GM23338 (cell line): ENCODE measurements around the gene SCO2. TPM values are rescaled to one million over a fixed set of nuclear protein-coding genes. Genes with fewer than 3 reads are reported as not detected.

ENCODE experiments used
- ATAC-seq: fragments of 200-7000 bp; cut with Tn5 transposase; 3 replicates; pipeline ENCODE4 v1.9.1; 2020
- DNase-seq: peaks from one replicate; pipeline ENCODE4 v3.0.0-alpha.2; 2015; ENCODE audit warnings: low spot score
- H2AFZ ChIP-seq: fragments of 200-600 bp; sonication (generic); 2 replicates; pipeline ENCODE4 v1.8.0; 2016; ENCODE audit warnings: antibody characterized with exemption, mild to moderate bottlenecking, moderate library complexity
- H3F3A ChIP-seq: fragments of 200-600 bp; sonication (generic); replicated peaks from 2 replicates; pipeline ENCODE4 v1.8.0; 2017; ENCODE audit warnings: antibody characterized with exemption, mixed run types, low read depth
- H3K27ac ChIP-seq: fragments of 200-600 bp; sonication (generic); 2 replicates; pipeline ENCODE4 v1.6.1; 2016; ENCODE audit warnings: low read depth
- H3K27me3 ChIP-seq: fragments of 200-600 bp; sonication (generic); 2 replicates; pipeline ENCODE4 v1.8.0; 2016; ENCODE audit warnings: mild to moderate bottlenecking, mixed run types, moderate library complexity; ENCODE audit not compliant: insufficient read depth
- H3K36me3 ChIP-seq: fragments of 200-600 bp; sonication (generic); 2 replicates; pipeline ENCODE4 v1.8.0; 2016; ENCODE audit warnings: mild to moderate bottlenecking; ENCODE audit not compliant: insufficient read depth
- H3K4me1 ChIP-seq: fragments of 200-600 bp; sonication (generic); 2 replicates; pipeline ENCODE4 v1.8.0; 2016; ENCODE audit warnings: mild to moderate bottlenecking, moderate library complexity; ENCODE audit not compliant: insufficient read depth
- H3K4me2 ChIP-seq: fragments of 200-600 bp; sonication (generic); 2 replicates; pipeline ENCODE4 v1.7.1; 2017; ENCODE audit warnings: mixed run types
- H3K4me3 ChIP-seq: fragments of 200-600 bp; sonication (generic); 2 replicates; pipeline ENCODE4 v1.6.1; 2016; ENCODE audit warnings: mixed run types
- H3K79me2 ChIP-seq: fragments of 200-600 bp; sonication (generic); replicated peaks from 2 replicates; pipeline ENCODE4 v1.8.0; 2017; ENCODE audit warnings: mild to moderate bottlenecking; ENCODE audit not compliant: insufficient read depth
- H3K9me2 ChIP-seq: fragments of 200-600 bp; sonication (generic); 2 replicates; pipeline ENCODE4 v1.8.0; 2017; ENCODE audit not compliant: insufficient read depth
- H4K20me1 ChIP-seq: fragments of 200-600 bp; sonication (generic); replicated peaks from 2 replicates; pipeline ENCODE4 v1.8.0; 2017; ENCODE audit warnings: mild to moderate bottlenecking; ENCODE audit not compliant: insufficient read depth
- H3K27ac Mint-ChIP-seq: 2 replicates; pipeline ENCODE4 v1.8.0; 2020; ENCODE audit warnings: inconsistent platforms, mild to moderate bottlenecking, moderate library complexity, mixed read lengths
- H3K27me3 Mint-ChIP-seq: 3 replicates; pipeline ENCODE4 v1.8.0; 2022; ENCODE audit warnings: low read depth, mild to moderate bottlenecking, moderate library complexity, mixed read lengths, inconsistent platforms; ENCODE audit not compliant: insufficient read depth, poor library complexity
- H3K36me3 Mint-ChIP-seq: 3 replicates; pipeline ENCODE4 v1.8.0; 2021; ENCODE audit warnings: low read depth, mild to moderate bottlenecking, inconsistent platforms, moderate library complexity, mixed read lengths
- H3K4me1 Mint-ChIP-seq: 3 replicates; pipeline ENCODE4 v1.8.0; 2020; ENCODE audit warnings: mild to moderate bottlenecking, inconsistent platforms, mixed read lengths
- H3K4me3 Mint-ChIP-seq: 3 replicates; pipeline ENCODE4 v1.8.0; 2021; ENCODE audit warnings: moderate library complexity, mild to moderate bottlenecking, inconsistent platforms, mixed read lengths
- H3K9me3 Mint-ChIP-seq: 3 replicates; pipeline ENCODE4 v1.8.0; 2020; ENCODE audit warnings: moderate library complexity, mild to moderate bottlenecking, inconsistent platforms, mixed read lengths
- CREB1 ChIP-seq: fragments of 250-450 bp; sonication (Bioruptor Pico); IDR thresholded peaks from 2 replicates; pipeline ENCODE4 v1.5.0; 2020; ENCODE audit warnings: low read depth, mild to moderate bottlenecking, moderate library complexity
- JUNB ChIP-seq: IDR thresholded peaks from one replicate; pipeline ENCODE4 v1.6.1; 2016; ENCODE audit warnings: antibody characterized with exemption; ENCODE audit not compliant: unreplicated experiment
- NANOG ChIP-seq: IDR thresholded peaks from 2 replicates; pipeline ENCODE4 v1.6.1; 2016; ENCODE audit warnings: antibody characterized with exemption, borderline replicate concordance
- STAT1 ChIP-seq: IDR thresholded peaks from one replicate; pipeline ENCODE4 v1.6.1; 2016; ENCODE audit warnings: antibody characterized with exemption; ENCODE audit not compliant: unreplicated experiment
- polyA plus RNA-seq: library from polyadenylated mRNA; unstranded; fragments of >200 nt; fragmentation: Nextera tagmentation; extraction: Ambion mirVana; gene quantifications from 2 replicates; pipeline ENCODE4 v1.2.1, GENCODE V29; 2016
- total RNA-seq: library from RNA; depleted of rRNA; stranded (reverse); fragments of >200 nt; shearing (Covaris generic); gene quantifications from 2 replicates; pipeline ENCODE4 v1.2.3, GENCODE V29; 2014
- TF ChIP-seq, protein P1 (sequence below), 2 experiments: fragments of 200-600 bp in 1 of 2; sonication (generic) in 1 of 2; conservative IDR thresholded peaks; 2 replicates each; pipeline versions ENCODE4 v1.5.1 to v1.6.1; 2016 to 2017; ENCODE audit warnings: antibody characterized with exemption in 2 of 2, low read depth in 2 of 2, mild to moderate bottlenecking in 2 of 2, moderate library complexity in 1 of 2
- TF ChIP-seq, protein P2 (sequence below): IDR thresholded peaks from 2 replicates; pipeline ENCODE4 v1.6.1; 2016; ENCODE audit warnings: antibody characterized with exemption
- TF ChIP-seq, protein P3 (sequence below): fragments of 250-450 bp; sonication (Bioruptor Pico); IDR thresholded peaks from 2 replicates; pipeline ENCODE4 v1.5.0; 2020; ENCODE audit warnings: mild to moderate bottlenecking, moderate library complexity
- TF ChIP-seq, protein P4 (sequence below): IDR thresholded peaks from one replicate; pipeline ENCODE4 v1.6.1; 2018; ENCODE audit warnings: antibody characterized with exemption; ENCODE audit not compliant: unreplicated experiment

The SCO2 gene
- total and polyA plus RNA-seq, 2 experiments from 2014 or later: 2.6 to 4.9 TPM

DNA sequence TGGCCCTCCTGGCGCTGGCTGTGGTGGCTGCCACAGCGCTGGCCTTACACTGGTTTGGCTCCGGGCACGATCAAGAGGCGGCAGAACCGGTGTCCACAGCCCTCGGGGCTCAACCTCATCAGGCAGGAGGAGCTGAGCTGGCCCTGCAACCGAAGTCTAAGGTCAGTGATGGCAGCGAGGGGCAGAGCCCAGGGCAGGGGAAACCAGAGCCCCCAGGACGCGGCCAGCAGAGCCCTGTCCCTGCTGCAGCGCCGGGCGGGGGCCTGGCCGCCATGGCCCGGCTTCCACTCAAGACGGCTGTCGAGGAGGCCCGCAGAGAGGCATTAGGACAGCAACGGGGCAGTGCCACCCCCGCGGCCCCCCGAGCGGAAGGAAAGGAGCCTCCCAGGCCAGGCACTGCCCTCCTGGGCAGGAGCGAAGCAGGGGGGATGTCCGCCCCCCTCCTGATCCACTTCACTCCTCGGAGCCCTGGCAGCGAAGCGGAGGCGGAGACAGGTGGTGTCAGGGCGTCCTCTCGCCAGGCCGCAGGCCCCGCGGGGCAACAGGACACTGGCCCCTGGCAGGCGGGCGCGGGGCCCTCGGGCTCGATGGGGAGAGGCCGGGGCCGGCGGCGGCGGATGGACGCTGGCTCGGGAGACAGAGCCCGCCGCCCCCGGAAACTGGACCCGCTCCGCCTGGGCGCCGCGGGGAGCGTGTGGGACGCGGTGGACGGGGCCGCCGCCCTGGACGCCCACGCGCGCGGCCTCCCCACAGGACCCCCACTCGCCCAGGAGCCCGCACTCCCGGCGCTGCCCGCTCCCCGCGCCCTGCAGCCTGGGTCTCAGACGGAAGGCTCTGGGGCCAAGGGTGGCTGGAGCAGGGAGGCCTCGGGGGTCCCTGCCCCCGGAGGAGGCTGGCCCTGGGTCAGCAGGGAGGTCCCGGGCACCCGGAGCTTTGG, 21.2 kb upstream of the SCO2 start:
- Mint-ChIP-seq H3K4me3 (no peak overlapping the region), H3K9me3 (no peaks in the 10 kb centered on the region), H3K36me3 (no peaks in the 10 kb centered on the region), H3K4me1 (no peaks in the 10 kb centered on the region), H3K27ac (no peak overlapping the region), H3K27me3 (peaks cover 39% of the 10 kb centered on the region)
- ATAC-seq: no peak
- Histone ChIP-seq H3K4me1 (no peaks in the 10 kb centered on the region; the same call in 1 of the 2 replicates), H3K4me3 (no peak overlapping the region), H3K4me2 (no peak overlapping the region), H3F3A (peaks cover 7% of the 10 kb centered on the region; the same call in 1 of the 2 replicates), H3K27me3 (peaks cover 39% of the 10 kb centered on the region), H3K27ac (no peak overlapping the region), H3K79me2 (no peaks in the 10 kb centered on the region), H4K20me1 (no peaks in the 10 kb centered on the region), H3K36me3 (no peaks in the 10 kb centered on the region), H2AFZ (no peak overlapping the region), H3K9me2 (no peaks in the 10 kb centered on the region)
- DNase-seq: no peak
- TF ChIP-seq, protein P1, sequence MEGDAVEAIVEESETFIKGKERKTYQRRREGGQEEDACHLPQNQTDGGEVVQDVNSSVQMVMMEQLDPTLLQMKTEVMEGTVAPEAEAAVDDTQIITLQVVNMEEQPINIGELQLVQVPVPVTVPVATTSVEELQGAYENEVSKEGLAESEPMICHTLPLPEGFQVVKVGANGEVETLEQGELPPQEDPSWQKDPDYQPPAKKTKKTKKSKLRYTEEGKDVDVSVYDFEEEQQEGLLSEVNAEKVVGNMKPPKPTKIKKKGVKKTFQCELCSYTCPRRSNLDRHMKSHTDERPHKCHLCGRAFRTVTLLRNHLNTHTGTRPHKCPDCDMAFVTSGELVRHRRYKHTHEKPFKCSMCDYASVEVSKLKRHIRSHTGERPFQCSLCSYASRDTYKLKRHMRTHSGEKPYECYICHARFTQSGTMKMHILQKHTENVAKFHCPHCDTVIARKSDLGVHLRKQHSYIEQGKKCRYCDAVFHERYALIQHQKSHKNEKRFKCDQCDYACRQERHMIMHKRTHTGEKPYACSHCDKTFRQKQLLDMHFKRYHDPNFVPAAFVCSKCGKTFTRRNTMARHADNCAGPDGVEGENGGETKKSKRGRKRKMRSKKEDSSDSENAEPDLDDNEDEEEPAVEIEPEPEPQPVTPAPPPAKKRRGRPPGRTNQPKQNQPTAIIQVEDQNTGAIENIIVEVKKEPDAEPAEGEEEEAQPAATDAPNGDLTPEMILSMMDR (conservative IDR thresholded peaks at IDR 0.05; ENCODE audit: low read depth in 2 of 2): no peak
- no peak for TF ChIP-seq JUNB
- TF ChIP-seq CREB1 (CRISPR knock-in tag): no peak
- TF ChIP-seq STAT1: no peak
- TF ChIP-seq NANOG: no peak
- TF ChIP-seq, protein P2, sequence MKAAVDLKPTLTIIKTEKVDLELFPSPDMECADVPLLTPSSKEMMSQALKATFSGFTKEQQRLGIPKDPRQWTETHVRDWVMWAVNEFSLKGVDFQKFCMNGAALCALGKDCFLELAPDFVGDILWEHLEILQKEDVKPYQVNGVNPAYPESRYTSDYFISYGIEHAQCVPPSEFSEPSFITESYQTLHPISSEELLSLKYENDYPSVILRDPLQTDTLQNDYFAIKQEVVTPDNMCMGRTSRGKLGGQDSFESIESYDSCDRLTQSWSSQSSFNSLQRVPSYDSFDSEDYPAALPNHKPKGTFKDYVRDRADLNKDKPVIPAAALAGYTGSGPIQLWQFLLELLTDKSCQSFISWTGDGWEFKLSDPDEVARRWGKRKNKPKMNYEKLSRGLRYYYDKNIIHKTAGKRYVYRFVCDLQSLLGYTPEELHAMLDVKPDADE: no peak
- TF ChIP-seq, protein P3, sequence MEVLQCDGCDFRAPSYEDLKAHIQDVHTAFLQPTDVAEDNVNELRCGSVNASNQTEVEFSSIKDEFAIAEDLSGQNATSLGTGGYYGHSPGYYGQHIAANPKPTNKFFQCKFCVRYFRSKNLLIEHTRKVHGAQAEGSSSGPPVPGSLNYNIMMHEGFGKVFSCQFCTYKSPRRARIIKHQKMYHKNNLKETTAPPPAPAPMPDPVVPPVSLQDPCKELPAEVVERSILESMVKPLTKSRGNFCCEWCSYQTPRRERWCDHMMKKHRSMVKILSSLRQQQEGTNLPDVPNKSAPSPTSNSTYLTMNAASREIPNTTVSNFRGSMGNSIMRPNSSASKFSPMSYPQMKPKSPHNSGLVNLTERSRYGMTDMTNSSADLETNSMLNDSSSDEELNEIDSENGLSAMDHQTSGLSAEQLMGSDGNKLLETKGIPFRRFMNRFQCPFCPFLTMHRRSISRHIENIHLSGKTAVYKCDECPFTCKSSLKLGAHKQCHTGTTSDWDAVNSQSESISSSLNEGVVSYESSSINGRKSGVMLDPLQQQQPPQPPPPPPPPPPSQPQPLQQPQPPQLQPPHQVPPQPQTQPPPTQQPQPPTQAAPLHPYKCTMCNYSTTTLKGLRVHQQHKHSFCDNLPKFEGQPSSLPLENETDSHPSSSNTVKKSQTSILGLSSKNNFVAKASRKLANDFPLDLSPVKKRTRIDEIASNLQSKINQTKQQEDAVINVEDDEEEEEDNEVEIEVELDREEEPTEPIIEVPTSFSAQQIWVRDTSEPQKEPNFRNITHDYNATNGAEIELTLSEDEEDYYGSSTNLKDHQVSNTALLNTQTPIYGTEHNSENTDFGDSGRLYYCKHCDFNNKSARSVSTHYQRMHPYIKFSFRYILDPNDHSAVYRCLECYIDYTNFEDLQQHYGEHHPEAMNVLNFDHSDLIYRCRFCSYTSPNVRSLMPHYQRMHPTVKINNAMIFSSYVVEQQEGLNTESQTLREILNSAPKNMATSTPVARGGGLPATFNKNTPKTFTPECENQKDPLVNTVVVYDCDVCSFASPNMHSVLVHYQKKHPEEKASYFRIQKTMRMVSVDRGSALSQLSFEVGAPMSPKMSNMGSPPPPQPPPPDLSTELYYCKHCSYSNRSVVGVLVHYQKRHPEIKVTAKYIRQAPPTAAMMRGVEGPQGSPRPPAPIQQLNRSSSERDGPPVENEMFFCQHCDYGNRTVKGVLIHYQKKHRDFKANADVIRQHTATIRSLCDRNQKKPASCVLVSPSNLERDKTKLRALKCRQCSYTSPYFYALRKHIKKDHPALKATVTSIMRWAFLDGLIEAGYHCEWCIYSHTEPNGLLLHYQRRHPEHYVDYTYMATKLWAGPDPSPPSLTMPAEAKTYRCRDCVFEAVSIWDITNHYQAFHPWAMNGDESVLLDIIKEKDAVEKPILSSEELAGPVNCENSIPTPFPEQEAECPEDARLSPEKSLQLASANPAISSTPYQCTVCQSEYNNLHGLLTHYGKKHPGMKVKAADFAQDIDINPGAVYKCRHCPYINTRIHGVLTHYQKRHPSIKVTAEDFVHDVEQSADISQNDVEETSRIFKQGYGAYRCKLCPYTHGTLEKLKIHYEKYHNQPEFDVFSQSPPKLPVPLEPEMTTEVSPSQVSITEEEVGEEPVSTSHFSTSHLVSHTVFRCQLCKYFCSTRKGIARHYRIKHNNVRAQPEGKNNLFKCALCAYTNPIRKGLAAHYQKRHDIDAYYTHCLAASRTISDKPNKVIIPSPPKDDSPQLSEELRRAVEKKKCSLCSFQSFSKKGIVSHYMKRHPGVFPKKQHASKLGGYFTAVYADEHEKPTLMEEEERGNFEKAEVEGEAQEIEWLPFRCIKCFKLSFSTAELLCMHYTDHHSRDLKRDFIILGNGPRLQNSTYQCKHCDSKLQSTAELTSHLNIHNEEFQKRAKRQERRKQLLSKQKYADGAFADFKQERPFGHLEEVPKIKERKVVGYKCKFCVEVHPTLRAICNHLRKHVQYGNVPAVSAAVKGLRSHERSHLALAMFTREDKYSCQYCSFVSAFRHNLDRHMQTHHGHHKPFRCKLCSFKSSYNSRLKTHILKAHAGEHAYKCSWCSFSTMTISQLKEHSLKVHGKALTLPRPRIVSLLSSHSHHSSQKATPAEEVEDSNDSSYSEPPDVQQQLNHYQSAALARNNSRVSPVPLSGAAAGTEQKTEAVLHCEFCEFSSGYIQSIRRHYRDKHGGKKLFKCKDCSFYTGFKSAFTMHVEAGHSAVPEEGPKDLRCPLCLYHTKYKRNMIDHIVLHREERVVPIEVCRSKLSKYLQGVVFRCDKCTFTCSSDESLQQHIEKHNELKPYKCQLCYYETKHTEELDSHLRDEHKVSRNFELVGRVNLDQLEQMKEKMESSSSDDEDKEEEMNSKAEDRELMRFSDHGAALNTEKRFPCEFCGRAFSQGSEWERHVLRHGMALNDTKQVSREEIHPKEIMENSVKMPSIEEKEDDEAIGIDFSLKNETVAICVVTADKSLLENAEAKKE (CRISPR knock-in tag): no peak
- TF ChIP-seq, protein P4, sequence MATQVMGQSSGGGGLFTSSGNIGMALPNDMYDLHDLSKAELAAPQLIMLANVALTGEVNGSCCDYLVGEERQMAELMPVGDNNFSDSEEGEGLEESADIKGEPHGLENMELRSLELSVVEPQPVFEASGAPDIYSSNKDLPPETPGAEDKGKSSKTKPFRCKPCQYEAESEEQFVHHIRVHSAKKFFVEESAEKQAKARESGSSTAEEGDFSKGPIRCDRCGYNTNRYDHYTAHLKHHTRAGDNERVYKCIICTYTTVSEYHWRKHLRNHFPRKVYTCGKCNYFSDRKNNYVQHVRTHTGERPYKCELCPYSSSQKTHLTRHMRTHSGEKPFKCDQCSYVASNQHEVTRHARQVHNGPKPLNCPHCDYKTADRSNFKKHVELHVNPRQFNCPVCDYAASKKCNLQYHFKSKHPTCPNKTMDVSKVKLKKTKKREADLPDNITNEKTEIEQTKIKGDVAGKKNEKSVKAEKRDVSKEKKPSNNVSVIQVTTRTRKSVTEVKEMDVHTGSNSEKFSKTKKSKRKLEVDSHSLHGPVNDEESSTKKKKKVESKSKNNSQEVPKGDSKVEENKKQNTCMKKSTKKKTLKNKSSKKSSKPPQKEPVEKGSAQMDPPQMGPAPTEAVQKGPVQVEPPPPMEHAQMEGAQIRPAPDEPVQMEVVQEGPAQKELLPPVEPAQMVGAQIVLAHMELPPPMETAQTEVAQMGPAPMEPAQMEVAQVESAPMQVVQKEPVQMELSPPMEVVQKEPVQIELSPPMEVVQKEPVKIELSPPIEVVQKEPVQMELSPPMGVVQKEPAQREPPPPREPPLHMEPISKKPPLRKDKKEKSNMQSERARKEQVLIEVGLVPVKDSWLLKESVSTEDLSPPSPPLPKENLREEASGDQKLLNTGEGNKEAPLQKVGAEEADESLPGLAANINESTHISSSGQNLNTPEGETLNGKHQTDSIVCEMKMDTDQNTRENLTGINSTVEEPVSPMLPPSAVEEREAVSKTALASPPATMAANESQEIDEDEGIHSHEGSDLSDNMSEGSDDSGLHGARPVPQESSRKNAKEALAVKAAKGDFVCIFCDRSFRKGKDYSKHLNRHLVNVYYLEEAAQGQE: no peak
